NCI-H2029 (cell line): ENCODE measurements around the gene JAK3.
A peak's percentile ranks its signal among the peaks of the same experiment; 100 is the strongest.
"Not testable (repeated sequence)": the region's sequence is repeated elsewhere in the genome, so short reads cannot be mapped to it uniquely, and the experiment has no call there.

Source experiments
- DNase-seq: peaks from one replicate; lab custom pipeline; 2025; lab: John Stamatoyannopoulos, UW

Gene JAK3

GRCh38 chr19:17847538-17848366, at the start of gene JAK3:
TSS of gene JAK3 (minus strand) at chr19:17847982. CDS start at chr19:17844417, 3,565 bp downstream.
- no peak for DNase-seq

GRCh38 chr19:17893766-17894165, 46.0 kb upstream of the JAK3 start:
- no peak for DNase-seq

- DNase-seq: no peak
Measured at GRCh38 chr19:17889609-17890214, 41.9 kb upstream of the JAK3 start.

GRCh38 chr19:17888260-17888659, 40.5 kb upstream of the JAK3 start:
- no peak for DNase-seq

GRCh38 chr19:17887221-17887620, 39.4 kb upstream of the JAK3 start:
- not testable (repeated sequence) for DNase-seq

- DNase-seq: no peak
Measured at GRCh38 chr19:17886515-17886914, 38.7 kb upstream of the JAK3 start.

GRCh38 chr19:17883627-17884410, 36.0 kb upstream of the JAK3 start:
- DNase-seq: no peak

- no peak for DNase-seq
Measured at GRCh38 chr19:17881701-17882100, 33.9 kb upstream of the JAK3 start.

GRCh38 chr19:17879466-17879865, 31.7 kb upstream of the JAK3 start:
- DNase-seq: no peak

GRCh38 chr19:17877696-17878095, 29.9 kb upstream of the JAK3 start:
- DNase-seq: no peak

- DNase-seq: no peak
Measured at GRCh38 chr19:17874758-17875135, 27.0 kb upstream of the JAK3 start.

- DNase-seq: peak; percentile 31
Measured at GRCh38 chr19:17873786-17874757, 26.3 kb upstream of the JAK3 start.

- DNase-seq: no peak
Measured at GRCh38 chr19:17872251-17873001, 24.6 kb upstream of the JAK3 start.

- no peak for DNase-seq
Measured at GRCh38 chr19:17871878-17872250, 24.1 kb upstream of the JAK3 start, which contains the start of gene SLC5A5. TSS of gene SLC5A5 (plus strand) at chr19:17871945. CDS start at chr19:17872320, 375 bp downstream.

- no peak for DNase-seq
Measured at GRCh38 chr19:17871032-17871877, 23.5 kb upstream of the JAK3 start.

GRCh38 chr19:17869114-17869608, 21.4 kb upstream of the JAK3 start:
- DNase-seq: no peak

- no peak for DNase-seq
Measured at GRCh38 chr19:17868669-17869068, 20.9 kb upstream of the JAK3 start.

- no peak for DNase-seq
Measured at GRCh38 chr19:17866964-17867486, 19.2 kb upstream of the JAK3 start.

GRCh38 chr19:17866312-17866963, 18.7 kb upstream of the JAK3 start:
- DNase-seq: no peak
